ENCODE data around the gene PLD3.

DNA sequence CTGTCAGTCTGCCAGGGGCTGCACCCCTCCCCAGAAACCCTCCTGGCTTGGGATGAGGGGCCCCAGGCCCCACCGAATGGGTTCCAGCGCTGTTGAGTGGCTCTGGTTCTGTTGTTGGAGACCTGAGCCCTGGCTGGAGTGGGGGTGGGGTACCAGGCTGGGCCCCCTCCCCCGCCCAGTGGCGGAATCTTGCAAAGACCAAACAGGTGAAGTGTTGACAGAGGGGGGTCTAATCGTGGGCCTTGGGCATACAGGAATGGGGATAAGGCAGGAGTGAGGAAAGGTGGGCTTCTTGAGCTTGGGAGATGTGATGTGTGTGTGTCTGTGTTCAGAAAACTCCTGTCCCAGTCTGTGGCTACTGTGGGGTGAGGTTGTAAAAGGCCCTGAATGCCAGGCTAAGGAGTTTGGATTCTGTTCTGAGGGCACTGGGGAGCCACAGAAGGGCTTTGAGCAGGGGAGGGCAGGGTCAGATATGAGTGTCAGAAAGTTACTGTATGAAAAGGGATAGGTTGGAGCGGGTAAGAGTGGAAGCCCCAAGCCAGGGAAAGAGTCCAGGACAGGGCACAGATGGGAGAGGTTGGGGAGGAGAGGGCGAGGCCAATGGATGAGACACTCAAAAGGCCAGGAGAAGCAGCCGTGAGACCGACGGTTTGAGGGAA, 41.7 kb downstream of the PLD3 start, which contains the start of gene HIPK4:
- TF ChIP-seq CTCF (conservative IDR thresholded peaks at IDR 0.05; ENCODE audit: low read length), result no peak
- TF ChIP-seq EZH2phosphoT487 (IDR thresholded peaks at IDR 0.05; ENCODE audit: borderline replicate concordance), result no peak

Data from Loucy (cell line).